Keratinocyte (primary cell): Measurements from ENCODE around the gene ERC2. TPM values are rescaled to one million over a fixed set of nuclear protein-coding genes. Genes with fewer than 3 reads are reported as not detected.

Experiments used
- DNase-seq: peaks from one replicate; pipeline ENCODE4 v3.0.0-alpha.2; 2011; ENCODE audit warnings: low read depth, missing footprints, low spot score
- FAIRE-seq: peaks from 2 replicates; lab custom pipeline; 2011; peaks lifted over from hg19 to GRCh38; lab: Jason Lieb, UNC
- H2AFZ ChIP-seq: 2 replicates; pipeline ENCODE4 v1.6.0; 2012; ENCODE audit warnings: low read length, control low read depth, inconsistent platforms; ENCODE audit not compliant: control insufficient read depth
- H3K27ac ChIP-seq: 2 replicates; pipeline ENCODE4 v1.5.1; 2011; ENCODE audit warnings: low read length; ENCODE audit not compliant: control insufficient read depth, insufficient read depth
- H3K27me3 ChIP-seq: 3 replicates; pipeline ENCODE4 v1.6.0; 2011; ENCODE audit warnings: low read length; ENCODE audit not compliant: control insufficient read depth, insufficient read depth; ENCODE audit errors: extremely low read depth
- H3K36me3 ChIP-seq, 2 experiments: 2 replicates in 1 of 2; 3 replicates in 1 of 2; pipeline ENCODE4 v1.5.1; 2011; ENCODE audit warnings: low read length in 2 of 2, mild to moderate bottlenecking in 1 of 2; ENCODE audit not compliant: control insufficient read depth in 2 of 2, insufficient read depth in 2 of 2; ENCODE audit errors: extremely low read depth in 1 of 2
- H3K4me1 ChIP-seq: 3 replicates; pipeline ENCODE4 v1.5.1; 2011; ENCODE audit warnings: low read length; ENCODE audit not compliant: control insufficient read depth, insufficient read depth; ENCODE audit errors: extremely low read depth
- H3K4me2 ChIP-seq: 3 replicates; pipeline ENCODE4 v1.6.0; 2011; ENCODE audit warnings: low read depth, low read length; ENCODE audit not compliant: control insufficient read depth, insufficient read depth; ENCODE audit errors: extremely low read depth
- H3K4me3 ChIP-seq, 3 experiments: fragments of 200-600 bp in 1 of 3; sonication (generic) in 1 of 3; 2 replicates in 2 of 3; 3 replicates in 1 of 3; pipeline ENCODE4 v1.5.1; 2011 to 2016; ENCODE audit warnings: low read length in 3 of 3, mild to moderate bottlenecking in 3 of 3, control low read depth in 2 of 3, inconsistent platforms in 1 of 3, low read depth in 1 of 3, mixed read lengths in 1 of 3, mixed run types in 1 of 3, moderate library complexity in 1 of 3; ENCODE audit not compliant: control insufficient read depth in 2 of 3, insufficient read depth in 2 of 3; ENCODE audit errors: extremely low read depth in 1 of 3
- H3K79me2 ChIP-seq: 2 replicates; pipeline ENCODE4 v1.6.0; 2012; ENCODE audit warnings: low read length; ENCODE audit not compliant: control insufficient read depth, insufficient read depth
- H3K9ac ChIP-seq: 3 replicates; pipeline ENCODE4 v1.6.0; 2011; ENCODE audit warnings: low read length; ENCODE audit not compliant: control insufficient read depth, insufficient read depth; ENCODE audit errors: extremely low read depth
- H3K9me1 ChIP-seq: 3 replicates; pipeline ENCODE4 v1.6.0; 2011; ENCODE audit warnings: low read length; ENCODE audit not compliant: control insufficient read depth, insufficient read depth; ENCODE audit errors: extremely low read depth
- H3K9me3 ChIP-seq: 2 replicates; pipeline ENCODE4 v1.5.1; 2012; ENCODE audit warnings: low read depth, low read length; ENCODE audit not compliant: control insufficient read depth
- H4K20me1 ChIP-seq: 3 replicates; pipeline ENCODE4 v1.6.0; 2011; ENCODE audit warnings: low read length; ENCODE audit not compliant: control insufficient read depth, insufficient read depth; ENCODE audit errors: extremely low read depth
- EZH2 ChIP-seq: IDR thresholded peaks from one replicate; pipeline ENCODE4 v1.6.1; 2012; ENCODE audit warnings: inconsistent platforms, mild to moderate bottlenecking, low read length, moderate library complexity
- dilution Hi-C: fragments of 300-500 bp; cut with MboI; formaldehyde crosslinking; loops from one replicate; pipeline ENCODE4 v1.7.0; 2020; ENCODE audit warnings: low sequenced_read_pairs; ENCODE audit not compliant: extremely low pct_ligation_motif_present
- polyA plus RNA-seq, 5 experiments: library from polyadenylated mRNA; depleted of rRNA in 3 of 5; stranded (reverse) in 3 of 5; stranded (forward) in 1 of 5; unstranded in 1 of 5; fragments of >200 nt; gene quantifications; 1 replicate in 1 of 5; 2 replicates in 3 of 5; 3 replicates in 1 of 5; pipeline versions ENCODE4 v1.2.1 to v1.2.3, GENCODE V29; 2011 to 2012; ENCODE audit warnings: missing spikeins in 2 of 5, low read depth in 1 of 5, low replicate concordance in 1 of 5
- TF ChIP-seq, protein P1 (sequence below), 3 experiments: IDR thresholded peaks in 1 of 3; conservative IDR thresholded peaks in 1 of 3; optimal IDR thresholded peaks in 1 of 3; 2 replicates in 2 of 3; 3 replicates in 1 of 3; pipeline versions ENCODE3 to v1.5.1; 2011; ENCODE audit warnings: low read length in 3 of 3, mild to moderate bottlenecking in 3 of 3, moderate library complexity in 2 of 3, control low read depth in 1 of 3, inconsistent platforms in 1 of 3; ENCODE audit not compliant: insufficient read depth in 2 of 3; ENCODE audit errors: extremely low read depth in 1 of 3

ERC2 gene
- polyA plus RNA-seq, 1 donor (not counting 4 experiments of a cell fraction or from before 2014, with no cell fraction given): 0.08 TPM

DNA sequence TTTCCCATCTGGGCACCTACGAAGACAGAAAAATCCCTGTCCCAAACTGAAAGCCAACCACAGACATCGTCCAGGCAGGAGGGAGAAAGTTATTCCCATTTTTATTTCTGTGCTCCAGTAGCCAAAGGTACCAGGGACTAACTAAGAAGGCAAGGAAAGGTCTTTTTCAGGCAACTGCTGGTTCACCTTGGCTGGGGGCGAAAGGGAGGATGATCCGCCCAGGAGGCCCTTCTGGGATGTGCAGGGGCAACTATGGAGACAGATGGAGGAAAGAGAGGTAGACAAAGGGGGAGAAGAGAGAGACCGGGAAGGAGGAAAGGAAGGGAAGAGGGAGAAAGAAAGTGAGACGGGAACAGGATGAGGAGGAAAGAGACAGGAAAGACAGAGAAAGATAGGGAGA, 994.5 kb downstream of the ERC2 start:
- dilution Hi-C loops: no loop called here
- H3K4me2 ChIP-seq: no peak overlapping the region
- no peaks in the 10 kb centered on the region for H4K20me1 ChIP-seq
- DNase-seq: no peak
- H3K36me3 ChIP-seq: peaks cover 14 to 25% of the 10 kb centered on the region in 2 experiments
- no peak overlapping the region for H2AFZ ChIP-seq
- H3K4me3 ChIP-seq: no peak overlapping the region
- H3K27me3 ChIP-seq: no peaks in the 10 kb centered on the region
- no peaks in the 10 kb centered on the region for H3K9me1 ChIP-seq
- no peaks in the 10 kb centered on the region for H3K9me3 ChIP-seq
- H3K9ac ChIP-seq: no peak overlapping the region
- TF ChIP-seq, protein P1, sequence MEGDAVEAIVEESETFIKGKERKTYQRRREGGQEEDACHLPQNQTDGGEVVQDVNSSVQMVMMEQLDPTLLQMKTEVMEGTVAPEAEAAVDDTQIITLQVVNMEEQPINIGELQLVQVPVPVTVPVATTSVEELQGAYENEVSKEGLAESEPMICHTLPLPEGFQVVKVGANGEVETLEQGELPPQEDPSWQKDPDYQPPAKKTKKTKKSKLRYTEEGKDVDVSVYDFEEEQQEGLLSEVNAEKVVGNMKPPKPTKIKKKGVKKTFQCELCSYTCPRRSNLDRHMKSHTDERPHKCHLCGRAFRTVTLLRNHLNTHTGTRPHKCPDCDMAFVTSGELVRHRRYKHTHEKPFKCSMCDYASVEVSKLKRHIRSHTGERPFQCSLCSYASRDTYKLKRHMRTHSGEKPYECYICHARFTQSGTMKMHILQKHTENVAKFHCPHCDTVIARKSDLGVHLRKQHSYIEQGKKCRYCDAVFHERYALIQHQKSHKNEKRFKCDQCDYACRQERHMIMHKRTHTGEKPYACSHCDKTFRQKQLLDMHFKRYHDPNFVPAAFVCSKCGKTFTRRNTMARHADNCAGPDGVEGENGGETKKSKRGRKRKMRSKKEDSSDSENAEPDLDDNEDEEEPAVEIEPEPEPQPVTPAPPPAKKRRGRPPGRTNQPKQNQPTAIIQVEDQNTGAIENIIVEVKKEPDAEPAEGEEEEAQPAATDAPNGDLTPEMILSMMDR (optimal IDR thresholded peaks at IDR 0.05 in 1 of 3, IDR thresholded peaks at IDR 0.05 in 1 of 3, conservative IDR thresholded peaks at IDR 0.05 in 1 of 3; ENCODE audit: extremely low read depth in 1 of 3, insufficient read depth in 2 of 3, low read length in 3 of 3): no peak
- TF ChIP-seq EZH2: no peak
- peaks cover 6% of the 10 kb centered on the region for H3K79me2 ChIP-seq
- H3K27ac ChIP-seq: no peak overlapping the region
- peaks cover 5% of the 10 kb centered on the region for H3K4me1 ChIP-seq
- FAIRE-seq: no peak

DNA sequence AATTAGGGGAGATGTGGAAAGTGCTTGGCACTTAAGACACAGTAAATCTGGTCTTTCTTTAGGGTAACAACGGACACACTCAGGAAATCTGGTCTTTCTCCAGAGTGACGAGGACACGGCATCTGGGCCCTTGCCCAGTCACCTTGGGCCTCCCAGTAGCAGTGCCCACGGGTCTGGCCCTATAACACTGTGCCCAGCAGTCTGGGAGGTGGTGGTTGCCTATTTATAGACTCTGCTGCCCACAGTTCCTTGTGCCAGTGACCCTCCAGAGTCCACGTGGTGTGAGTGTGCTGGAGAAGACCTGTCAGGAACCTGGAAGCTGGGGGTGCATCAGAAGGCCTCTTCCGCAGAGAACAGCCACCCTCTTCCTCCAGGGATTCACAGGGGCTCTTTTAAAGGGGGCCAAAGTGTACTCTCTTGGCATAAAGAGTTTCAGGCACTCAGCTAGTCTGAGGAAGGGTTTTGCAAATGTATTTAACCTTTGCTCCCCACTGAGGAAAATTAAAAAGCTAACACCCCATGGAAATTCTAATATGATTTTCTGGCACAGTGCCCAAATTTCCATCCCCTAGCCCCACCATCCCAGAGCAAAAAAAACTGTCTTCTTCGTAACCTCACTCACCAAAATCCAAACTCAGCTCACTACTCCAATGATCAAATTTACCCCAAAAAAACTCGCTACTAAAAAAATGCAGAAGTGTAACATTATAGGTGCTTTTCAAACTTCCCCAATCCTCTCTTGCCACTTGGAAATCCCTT, 996.6 kb downstream of the ERC2 start:
- no peak overlapping the region for H3K4me2 ChIP-seq
- no peak for DNase-seq
- H3K9ac ChIP-seq: no peak overlapping the region
- H3K27ac ChIP-seq: no peak overlapping the region
- no peak for FAIRE-seq
- H3K4me3 ChIP-seq: no peak overlapping the region
- H4K20me1 ChIP-seq: no peaks in the 10 kb centered on the region
- no peak overlapping the region for H2AFZ ChIP-seq
- H3K27me3 ChIP-seq: no peaks in the 10 kb centered on the region
- H3K79me2 ChIP-seq: peaks cover 5% of the 10 kb centered on the region
- H3K36me3 ChIP-seq: peaks cover 14 to 22% of the 10 kb centered on the region in 2 experiments
- dilution Hi-C loops: no loop called here
- no peaks in the 10 kb centered on the region for H3K9me3 ChIP-seq
- H3K9me1 ChIP-seq: no peaks in the 10 kb centered on the region
- TF ChIP-seq, protein P1 (optimal IDR thresholded peaks at IDR 0.05 in 1 of 3, IDR thresholded peaks at IDR 0.05 in 1 of 3, conservative IDR thresholded peaks at IDR 0.05 in 1 of 3; ENCODE audit: extremely low read depth in 1 of 3, insufficient read depth in 2 of 3, low read length in 3 of 3): no peak
- TF ChIP-seq EZH2: no peak
- peaks cover 10% of the 10 kb centered on the region for H3K4me1 ChIP-seq
